ENCODE measurements around the gene SLC2A4RG. TPM values are rescaled to one million over a fixed set of nuclear protein-coding genes. Genes with fewer than 3 reads are reported as not detected.

The SLC2A4RG gene
- total and polyA plus RNA-seq, 2 of the 13 experiments (the other 11 are each of a cell fraction or from before 2014, with no cell fraction given) = 91.4 to 95.9 TPM

DNA sequence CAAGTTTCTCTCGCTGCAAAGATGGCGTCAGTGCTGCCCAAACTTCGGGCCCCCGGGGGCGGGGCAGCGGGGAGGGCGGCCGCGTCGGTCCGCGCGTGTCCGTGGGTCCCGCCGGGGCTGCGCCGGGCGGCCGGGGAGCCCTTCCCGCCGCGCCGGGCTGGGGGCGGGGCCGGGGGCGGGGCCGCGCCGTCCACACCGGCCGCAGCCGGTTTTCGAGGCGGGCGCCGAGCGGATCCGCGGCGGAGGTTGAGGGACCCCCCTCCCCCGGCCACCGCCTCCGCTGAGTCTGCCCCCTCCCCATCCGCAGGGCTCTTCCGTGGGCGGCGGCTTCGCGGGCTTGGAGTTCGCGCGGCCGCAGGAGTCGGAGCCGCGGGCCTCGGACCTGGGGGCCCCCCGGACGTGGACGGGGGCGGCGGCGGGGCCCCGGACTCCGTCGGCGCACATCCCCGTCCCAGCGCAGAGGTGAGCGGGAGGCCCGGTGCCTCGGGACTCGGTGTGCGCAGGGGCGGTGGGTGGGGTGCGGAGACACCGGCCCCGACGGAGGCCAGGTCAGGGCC lies 572 bp downstream of the SLC2A4RG start (continued):
- TF ChIP-seq ZNF281 (CRISPR knock-in tag; IDR thresholded peaks at IDR 0.05; ENCODE audit: borderline replicate concordance) (0 out of 2 replicates have a peak, but pooled peaks have one; percentile 8), MAFG (CRISPR knock-in tag; IDR thresholded peaks at IDR 0.05) (peak; percentile 14; the same call in 1 of the 2 replicates), ZNF367 (CRISPR knock-in tag; IDR thresholded peaks at IDR 0.05; ENCODE audit: borderline replicate concordance) (peak; percentile 9; the same call in 1 of the 2 replicates), ZSCAN22 (CRISPR knock-in tag; IDR thresholded peaks at IDR 0.05) (0 out of 2 replicates have a peak, but pooled peaks have one; percentile 19), ZNF672 (CRISPR knock-in tag; IDR thresholded peaks at IDR 0.05) (no peak), YY1 (IDR thresholded peaks at IDR 0.05; ENCODE audit: insufficient read depth, insufficient replicate concordance, low read depth, low read length) (peak; percentile 77), KLF12 (CRISPR knock-in tag; IDR thresholded peaks at IDR 0.05; ENCODE audit: borderline replicate concordance) (no peak), ZNF530 (CRISPR knock-in tag; IDR thresholded peaks at IDR 0.05; ENCODE audit: low read depth) (peak; percentile 64; the same call in 1 of the 2 replicates), ZNF850 (CRISPR knock-in tag; conservative IDR thresholded peaks at IDR 0.05) (0 out of 2 replicates have a peak, but pooled peaks have one; percentile 40), ZBTB46 (CRISPR knock-in tag; IDR thresholded peaks at IDR 0.05; ENCODE audit: borderline replicate concordance) (no peak), ZEB1 (IDR thresholded peaks at IDR 0.05; ENCODE audit: insufficient replicate concordance, low read depth) (no peak), ZNF3 (CRISPR knock-in tag; IDR thresholded peaks at IDR 0.05) (no peak), SAFB2 (CRISPR knock-in tag; IDR thresholded peaks at IDR 0.05; ENCODE audit: borderline replicate concordance, low read depth) (0 out of 2 replicates have a peak, but pooled peaks have one; percentile 86), ZSCAN21 (CRISPR knock-in tag; IDR thresholded peaks at IDR 0.05; ENCODE audit: borderline replicate concordance) (peak; percentile 1; the same call in 1 of the 2 replicates), ZNF34 (CRISPR knock-in tag; IDR thresholded peaks at IDR 0.05; ENCODE audit: borderline replicate concordance) (no peak)
- TF ChIP-seq, protein P1, sequence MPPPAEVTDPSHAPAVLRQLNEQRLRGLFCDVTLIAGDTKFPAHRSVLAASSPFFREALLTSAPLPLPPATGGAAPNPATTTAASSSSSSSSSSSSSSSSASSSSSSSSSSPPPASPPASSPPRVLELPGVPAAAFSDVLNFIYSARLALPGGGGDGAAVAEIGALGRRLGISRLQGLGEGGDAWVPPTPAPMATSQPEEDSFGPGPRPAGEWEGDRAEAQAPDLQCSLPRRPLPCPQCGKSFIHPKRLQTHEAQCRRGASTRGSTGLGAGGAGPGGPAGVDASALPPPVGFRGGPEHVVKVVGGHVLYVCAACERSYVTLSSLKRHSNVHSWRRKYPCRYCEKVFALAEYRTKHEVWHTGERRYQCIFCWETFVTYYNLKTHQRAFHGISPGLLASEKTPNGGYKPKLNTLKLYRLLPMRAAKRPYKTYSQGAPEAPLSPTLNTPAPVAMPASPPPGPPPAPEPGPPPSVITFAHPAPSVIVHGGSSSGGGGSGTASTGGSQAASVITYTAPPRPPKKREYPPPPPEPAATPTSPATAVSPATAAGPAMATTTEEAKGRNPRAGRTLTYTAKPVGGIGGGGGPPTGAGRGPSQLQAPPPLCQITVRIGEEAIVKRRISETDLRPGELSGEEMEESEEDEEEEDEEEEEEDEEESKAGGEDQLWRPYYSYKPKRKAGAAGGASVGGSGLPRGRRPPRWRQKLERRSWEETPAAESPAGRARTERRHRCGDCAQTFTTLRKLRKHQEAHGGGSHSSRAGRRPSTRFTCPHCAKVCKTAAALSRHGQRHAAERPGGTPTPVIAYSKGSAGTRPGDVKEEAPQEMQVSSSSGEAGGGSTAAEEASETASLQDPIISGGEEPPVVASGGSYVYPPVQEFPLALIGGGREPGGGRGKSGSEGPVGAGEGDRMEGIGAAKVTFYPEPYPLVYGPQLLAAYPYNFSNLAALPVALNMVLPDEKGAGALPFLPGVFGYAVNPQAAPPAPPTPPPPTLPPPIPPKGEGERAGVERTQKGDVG (CRISPR knock-in tag; IDR thresholded peaks at IDR 0.05; ENCODE audit: borderline replicate concordance) = no peak
- TF ChIP-seq, protein P2, sequence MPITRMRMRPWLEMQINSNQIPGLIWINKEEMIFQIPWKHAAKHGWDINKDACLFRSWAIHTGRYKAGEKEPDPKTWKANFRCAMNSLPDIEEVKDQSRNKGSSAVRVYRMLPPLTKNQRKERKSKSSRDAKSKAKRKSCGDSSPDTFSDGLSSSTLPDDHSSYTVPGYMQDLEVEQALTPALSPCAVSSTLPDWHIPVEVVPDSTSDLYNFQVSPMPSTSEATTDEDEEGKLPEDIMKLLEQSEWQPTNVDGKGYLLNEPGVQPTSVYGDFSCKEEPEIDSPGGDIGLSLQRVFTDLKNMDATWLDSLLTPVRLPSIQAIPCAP (CRISPR knock-in tag; IDR thresholded peaks at IDR 0.05; ENCODE audit: low read depth) = 0 out of 2 replicates have a peak, but pooled peaks have one; percentile 16
- TF ChIP-seq, protein P3, sequence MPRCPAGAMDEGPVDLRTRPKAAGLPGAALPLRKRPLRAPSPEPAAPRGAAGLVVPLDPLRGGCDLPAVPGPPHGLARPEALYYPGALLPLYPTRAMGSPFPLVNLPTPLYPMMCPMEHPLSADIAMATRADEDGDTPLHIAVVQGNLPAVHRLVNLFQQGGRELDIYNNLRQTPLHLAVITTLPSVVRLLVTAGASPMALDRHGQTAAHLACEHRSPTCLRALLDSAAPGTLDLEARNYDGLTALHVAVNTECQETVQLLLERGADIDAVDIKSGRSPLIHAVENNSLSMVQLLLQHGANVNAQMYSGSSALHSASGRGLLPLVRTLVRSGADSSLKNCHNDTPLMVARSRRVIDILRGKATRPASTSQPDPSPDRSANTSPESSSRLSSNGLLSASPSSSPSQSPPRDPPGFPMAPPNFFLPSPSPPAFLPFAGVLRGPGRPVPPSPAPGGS (CRISPR knock-in tag; IDR thresholded peaks at IDR 0.05) = 0 out of 2 replicates have a peak, but pooled peaks have one; percentile 34

Measured in HepG2 (cell line).